H9 (cell line): Measurements from ENCODE around the gene SYAP1. TPM values are rescaled to one million over a fixed set of nuclear protein-coding genes. Genes with fewer than 3 reads are reported as not detected.

Source experiments
- DNase-seq: peaks from one replicate; pipeline ENCODE4 v3.0.0-alpha.2; 2017
- H2AFZ ChIP-seq: one replicate; pipeline ENCODE4 v1.6.1; 2013; ENCODE audit warnings: mild to moderate bottlenecking, low read length, control low read depth, moderate library complexity
- H2AK5ac ChIP-seq: 2 replicates; pipeline ENCODE4 v1.6.1; 2013; ENCODE audit warnings: low read length, control low read depth, mixed read lengths; ENCODE audit not compliant: insufficient read length
- H2BK120ac ChIP-seq: one replicate; pipeline ENCODE4 v1.6.1; 2013; ENCODE audit warnings: low read depth, mild to moderate bottlenecking, low read length, control low read depth, inconsistent platforms; ENCODE audit not compliant: poor library complexity, severe bottlenecking
- H2BK12ac ChIP-seq: 2 replicates; pipeline ENCODE4 v1.6.1; 2013; ENCODE audit warnings: low read length, control low read depth, mixed read lengths, low read depth; ENCODE audit not compliant: insufficient read length
- H2BK15ac ChIP-seq: 2 replicates; pipeline ENCODE4 v1.6.1; 2013; ENCODE audit warnings: low read depth, low read length, control low read depth
- H2BK20ac ChIP-seq: one replicate; pipeline ENCODE4 v1.6.1; 2013; ENCODE audit warnings: low read depth, mild to moderate bottlenecking, low read length, control low read depth, inconsistent platforms; ENCODE audit not compliant: poor library complexity, severe bottlenecking
- H2BK5ac ChIP-seq: 2 replicates; pipeline ENCODE4 v1.6.1; 2013; ENCODE audit warnings: low read length, control low read depth, mixed read lengths; ENCODE audit not compliant: insufficient read length
- H3K14ac ChIP-seq: 2 replicates; pipeline ENCODE4 v1.6.1; 2013; ENCODE audit warnings: low read length, control low read depth; ENCODE audit not compliant: insufficient read depth
- H3K18ac ChIP-seq: 2 replicates; pipeline ENCODE4 v1.6.1; 2013; ENCODE audit warnings: low read depth, mild to moderate bottlenecking, mixed read lengths, low read length, control low read depth; ENCODE audit not compliant: insufficient read length
- H3K23ac ChIP-seq: 2 replicates; pipeline ENCODE4 v1.6.1; 2013; ENCODE audit warnings: low read length, control low read depth, mixed read lengths, low read depth; ENCODE audit not compliant: insufficient read length
- H3K23me2 ChIP-seq: 2 replicates; pipeline ENCODE4 v1.6.1; 2013; ENCODE audit warnings: low read depth, mild to moderate bottlenecking, mixed read lengths, low read length, control low read depth; ENCODE audit not compliant: insufficient read length, poor library complexity, severe bottlenecking
- H3K27ac ChIP-seq: 2 replicates; pipeline ENCODE4 v1.5.1; 2013; ENCODE audit warnings: low read length, control low read depth, mixed read lengths, low read depth; ENCODE audit not compliant: insufficient read length
- H3K27me3 ChIP-seq: 2 replicates; pipeline ENCODE4 v1.6.1; 2013; ENCODE audit warnings: low read length, control low read depth, inconsistent platforms; ENCODE audit not compliant: insufficient read depth
- H3K4ac ChIP-seq: 2 replicates; pipeline ENCODE4 v1.6.1; 2013; ENCODE audit warnings: low read depth, mild to moderate bottlenecking, control low read depth, inconsistent platforms, low read length, moderate library complexity
- H3K4me1 ChIP-seq: 2 replicates; pipeline ENCODE4 v1.6.1; 2013; ENCODE audit warnings: low read length, control low read depth, inconsistent platforms; ENCODE audit not compliant: insufficient read depth
- H3K4me2 ChIP-seq: 2 replicates; pipeline ENCODE4 v1.6.1; 2013; ENCODE audit warnings: low read length, control low read depth, mixed read lengths; ENCODE audit not compliant: insufficient read length, insufficient read depth
- H3K56ac ChIP-seq: 2 replicates; pipeline ENCODE4 v1.6.1; 2013; ENCODE audit warnings: low read depth, mild to moderate bottlenecking, mixed read lengths, low read length, control low read depth; ENCODE audit not compliant: insufficient read length
- H3K79me1 ChIP-seq: 2 replicates; pipeline ENCODE4 v1.6.1; 2013; ENCODE audit warnings: low read depth, mild to moderate bottlenecking, moderate library complexity, low read length, control low read depth, inconsistent platforms; ENCODE audit not compliant: insufficient read depth, poor library complexity, severe bottlenecking
- H3K79me2 ChIP-seq: 2 replicates; pipeline ENCODE4 v1.6.1; 2013; ENCODE audit warnings: low read length, control low read depth, inconsistent platforms; ENCODE audit not compliant: insufficient read depth
- H3K9ac ChIP-seq: 2 replicates; pipeline ENCODE4 v1.6.1; 2013; ENCODE audit warnings: low read length, control low read depth, mixed read lengths; ENCODE audit not compliant: insufficient read length; ENCODE audit errors: extremely low read depth
- H3K9me3 ChIP-seq: one replicate; pipeline ENCODE4 v1.6.1; 2013; ENCODE audit warnings: low read depth, low read length, inconsistent platforms; ENCODE audit not compliant: control insufficient read depth
- H3T11ph ChIP-seq: one replicate; pipeline ENCODE4 v1.6.1; 2013; ENCODE audit warnings: mild to moderate bottlenecking, low read length, control low read depth, inconsistent platforms
- H4K20me1 ChIP-seq: one replicate; pipeline ENCODE4 v1.6.1; 2013; ENCODE audit not compliant: control insufficient read depth, insufficient read length, insufficient read depth
- H4K5ac ChIP-seq: 2 replicates; pipeline ENCODE4 v1.6.1; 2013; ENCODE audit warnings: low read depth, mild to moderate bottlenecking, mixed read lengths, low read length, control low read depth; ENCODE audit not compliant: insufficient read length
- H4K8ac ChIP-seq: replicated peaks from 2 replicates; pipeline ENCODE4 v1.6.1; 2013; ENCODE audit warnings: low read length, control low read depth, mixed read lengths, low read depth; ENCODE audit not compliant: insufficient read length
- H4K91ac ChIP-seq: 2 replicates; pipeline ENCODE4 v1.6.1; 2013; ENCODE audit warnings: low read depth, mild to moderate bottlenecking, moderate library complexity, mixed read lengths, low read length, control low read depth; ENCODE audit not compliant: insufficient read length
- H3K27ac Mint-ChIP-seq, 3 experiments: 2 replicates in 2 of 3; 3 replicates in 1 of 3; pipeline ENCODE4 v1.8.0; 2020 to 2021; ENCODE audit warnings: mixed read lengths in 3 of 3, mild to moderate bottlenecking in 1 of 3, moderate library complexity in 1 of 3
- H3K27me3 Mint-ChIP-seq: 2 replicates; pipeline ENCODE4 v1.8.0; 2021; ENCODE audit warnings: low read depth, mild to moderate bottlenecking, moderate library complexity, mixed read lengths
- H3K36me3 Mint-ChIP-seq, 3 experiments: 2 replicates in 2 of 3; 3 replicates in 1 of 3; pipeline ENCODE4 v1.8.0; 2020 to 2021; ENCODE audit warnings: low read depth in 3 of 3, mixed read lengths in 3 of 3; ENCODE audit not compliant: insufficient read depth in 1 of 3
- H3K4me1 Mint-ChIP-seq, 2 experiments: 2 replicates each; pipeline ENCODE4 v1.8.0; 2020; ENCODE audit warnings: mixed read lengths in 2 of 2
- H3K4me3 Mint-ChIP-seq, 2 experiments: 2 replicates in 1 of 2; 3 replicates in 1 of 2; pipeline ENCODE4 v1.8.0; 2020 to 2021; ENCODE audit warnings: mild to moderate bottlenecking in 2 of 2, mixed read lengths in 2 of 2, moderate library complexity in 1 of 2
- H3K9me3 Mint-ChIP-seq, 2 experiments: 2 replicates in 1 of 2; 3 replicates in 1 of 2; pipeline ENCODE4 v1.8.0; 2020; ENCODE audit warnings: mild to moderate bottlenecking in 2 of 2, mixed read lengths in 2 of 2, moderate library complexity in 1 of 2
- WGBS: extraction: QIAGEN DNeasy Blood & Tissue Kit; methylation state at CpG from one replicate; pipeline ENCODE4 v1.1.7; 2013; ENCODE audit warnings: missing lambda C conversion rate, low lambda C conversion rate, mixed read lengths; ENCODE audit not compliant: insufficient read length; ENCODE audit errors: extremely low coverage; 5-methylcytosine and 5-hydroxymethylcytosine counted together
- total RNA-seq: library from RNA; stranded (reverse); gene quantifications from 2 replicates; pipeline ENCODE4 v1.2.1, GENCODE V29; 2021
- TF ChIP-seq, protein P1 (sequence below): fragments of 200-600 bp; sonication (generic); conservative IDR thresholded peaks from 3 replicates; pipeline ENCODE4 v1.8.0; 2021; ENCODE audit warnings: antibody characterized with exemption, mild to moderate bottlenecking

The SYAP1 gene
- total RNA-seq, 1 experiment from 2014 or later, result 42.7 TPM

DNA sequence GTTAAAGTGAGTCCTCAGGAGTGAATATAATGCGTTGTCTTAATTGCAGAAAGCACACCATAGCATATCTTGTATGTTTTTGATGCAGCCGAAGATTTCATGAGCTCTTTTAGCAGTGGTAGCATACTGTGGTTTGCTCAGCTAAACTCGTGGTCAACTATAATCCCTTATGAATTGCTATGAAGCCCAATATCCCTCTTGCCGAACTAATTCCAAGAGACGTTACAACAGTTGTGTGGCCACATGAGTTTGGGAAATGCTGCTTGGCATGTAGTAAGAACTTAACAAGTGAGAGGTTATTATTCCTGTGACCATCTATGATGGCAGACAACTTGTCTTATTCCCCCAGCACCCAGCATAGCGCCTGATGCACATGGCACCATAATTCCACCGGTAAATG, 30.7 kb downstream of the SYAP1 start:
- Histone ChIP-seq H3K4me2 (no peak overlapping the region), H4K8ac (no peak overlapping the region), H3K9me3 (no peaks in the 10 kb centered on the region), H2BK15ac (no peak overlapping the region), H3K9ac (no peak overlapping the region), H2BK20ac (no peak overlapping the region), H3K27ac (no peak overlapping the region), H3T11ph (no peak overlapping the region), H3K56ac (no peak overlapping the region), H4K20me1 (no peaks in the 10 kb centered on the region), H3K27me3 (no peaks in the 10 kb centered on the region), H3K14ac (no peak overlapping the region), H3K18ac (no peak overlapping the region), H4K91ac (no peak overlapping the region), H2AK5ac (no peak overlapping the region), H2BK5ac (no peak overlapping the region), H3K23me2 (no peaks in the 10 kb centered on the region), H3K4me1 (no peaks in the 10 kb centered on the region), H4K5ac (no peak overlapping the region), H3K23ac (no peak overlapping the region), H2BK12ac (no peak overlapping the region), H3K4ac (no peak overlapping the region), H3K79me1 (no peaks in the 10 kb centered on the region), H3K79me2 (no peaks in the 10 kb centered on the region), H2AFZ (no peak overlapping the region), H2BK120ac (no peak overlapping the region)
- Mint-ChIP-seq H3K4me3 (no peak overlapping the region), H3K27me3 (no peaks in the 10 kb centered on the region), H3K36me3 (peaks cover 45 to 85% (median 79%) of the 10 kb centered on the region in 3 experiments; a peak in 6 of 7 replicates), H3K4me1 (peaks cover 6 to 13% of the 10 kb centered on the region in 2 experiments), H3K27ac (no peak overlapping the region), H3K9me3 (no peaks in the 10 kb centered on the region)
- no CpG with 5 or more reads among the region's 7 CpGs for WGBS
- DNase-seq, result no peak
- TF ChIP-seq, protein P1, sequence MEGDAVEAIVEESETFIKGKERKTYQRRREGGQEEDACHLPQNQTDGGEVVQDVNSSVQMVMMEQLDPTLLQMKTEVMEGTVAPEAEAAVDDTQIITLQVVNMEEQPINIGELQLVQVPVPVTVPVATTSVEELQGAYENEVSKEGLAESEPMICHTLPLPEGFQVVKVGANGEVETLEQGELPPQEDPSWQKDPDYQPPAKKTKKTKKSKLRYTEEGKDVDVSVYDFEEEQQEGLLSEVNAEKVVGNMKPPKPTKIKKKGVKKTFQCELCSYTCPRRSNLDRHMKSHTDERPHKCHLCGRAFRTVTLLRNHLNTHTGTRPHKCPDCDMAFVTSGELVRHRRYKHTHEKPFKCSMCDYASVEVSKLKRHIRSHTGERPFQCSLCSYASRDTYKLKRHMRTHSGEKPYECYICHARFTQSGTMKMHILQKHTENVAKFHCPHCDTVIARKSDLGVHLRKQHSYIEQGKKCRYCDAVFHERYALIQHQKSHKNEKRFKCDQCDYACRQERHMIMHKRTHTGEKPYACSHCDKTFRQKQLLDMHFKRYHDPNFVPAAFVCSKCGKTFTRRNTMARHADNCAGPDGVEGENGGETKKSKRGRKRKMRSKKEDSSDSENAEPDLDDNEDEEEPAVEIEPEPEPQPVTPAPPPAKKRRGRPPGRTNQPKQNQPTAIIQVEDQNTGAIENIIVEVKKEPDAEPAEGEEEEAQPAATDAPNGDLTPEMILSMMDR, result no peak
